Measurements from ENCODE around the gene UBAP1. TPM values are rescaled to one million over a fixed set of nuclear protein-coding genes. Genes with fewer than 3 reads are reported as not detected.
"Not testable (repeated sequence)": the region's sequence is repeated elsewhere in the genome, so short reads cannot be mapped to it uniquely, and the experiment has no call there.

The UBAP1 gene
- total RNA-seq, 4 donors from 2014 or later, result 39.2 to 71.3 (median 51.1) TPM

DNA sequence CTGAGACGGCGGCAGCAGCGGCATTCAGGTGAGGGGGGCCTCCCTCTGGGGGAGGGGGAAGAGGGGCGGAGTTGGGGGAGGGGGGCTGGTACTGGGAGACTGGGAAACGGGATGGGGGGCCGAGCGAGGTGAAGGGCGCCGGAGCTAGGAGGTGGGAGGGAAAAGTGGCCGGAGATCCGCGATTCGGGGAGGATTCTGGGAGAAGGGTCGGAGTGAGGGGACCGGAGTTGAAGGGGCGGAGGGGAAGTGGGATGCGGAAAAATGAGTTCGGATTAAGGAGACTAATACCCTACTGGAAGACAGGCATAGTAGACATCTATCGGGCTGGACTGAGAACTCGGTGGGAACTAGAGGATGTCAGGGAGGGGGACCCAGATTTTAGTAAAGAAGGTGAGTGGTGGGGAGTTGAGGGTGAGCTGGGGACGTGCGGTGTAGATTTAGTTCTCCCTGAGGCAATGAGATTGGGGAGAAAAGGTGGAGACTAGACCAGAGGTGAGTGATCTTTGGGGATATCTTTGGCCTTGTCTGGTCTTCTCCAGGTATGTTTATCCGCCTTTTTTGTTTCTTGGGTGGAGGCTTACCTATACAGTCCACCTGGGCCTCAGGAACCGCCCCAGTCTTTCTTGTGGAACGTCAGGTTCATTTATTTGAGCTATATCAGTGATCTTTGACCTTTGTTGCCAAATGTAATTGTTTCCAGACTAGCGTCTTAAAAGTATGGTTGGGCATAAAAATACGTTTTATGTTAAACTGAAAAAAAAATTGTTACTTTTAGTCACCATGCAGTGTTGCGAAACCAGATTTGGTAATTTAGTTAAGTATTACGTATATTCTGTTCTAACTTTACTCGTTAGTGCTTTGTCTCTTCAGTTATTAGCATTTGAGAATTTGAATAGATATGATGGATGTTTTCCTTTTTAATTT is 632 bp downstream of the UBAP1 start:
- DNase-seq (ENCODE audit: low spot score) (no peak), ATAC-seq (ENCODE audit: low FRiP score) (peak; percentile 69)
- TF ChIP-seq, protein P1, sequence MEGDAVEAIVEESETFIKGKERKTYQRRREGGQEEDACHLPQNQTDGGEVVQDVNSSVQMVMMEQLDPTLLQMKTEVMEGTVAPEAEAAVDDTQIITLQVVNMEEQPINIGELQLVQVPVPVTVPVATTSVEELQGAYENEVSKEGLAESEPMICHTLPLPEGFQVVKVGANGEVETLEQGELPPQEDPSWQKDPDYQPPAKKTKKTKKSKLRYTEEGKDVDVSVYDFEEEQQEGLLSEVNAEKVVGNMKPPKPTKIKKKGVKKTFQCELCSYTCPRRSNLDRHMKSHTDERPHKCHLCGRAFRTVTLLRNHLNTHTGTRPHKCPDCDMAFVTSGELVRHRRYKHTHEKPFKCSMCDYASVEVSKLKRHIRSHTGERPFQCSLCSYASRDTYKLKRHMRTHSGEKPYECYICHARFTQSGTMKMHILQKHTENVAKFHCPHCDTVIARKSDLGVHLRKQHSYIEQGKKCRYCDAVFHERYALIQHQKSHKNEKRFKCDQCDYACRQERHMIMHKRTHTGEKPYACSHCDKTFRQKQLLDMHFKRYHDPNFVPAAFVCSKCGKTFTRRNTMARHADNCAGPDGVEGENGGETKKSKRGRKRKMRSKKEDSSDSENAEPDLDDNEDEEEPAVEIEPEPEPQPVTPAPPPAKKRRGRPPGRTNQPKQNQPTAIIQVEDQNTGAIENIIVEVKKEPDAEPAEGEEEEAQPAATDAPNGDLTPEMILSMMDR (IDR thresholded peaks at IDR 0.05), result no peak

DNA sequence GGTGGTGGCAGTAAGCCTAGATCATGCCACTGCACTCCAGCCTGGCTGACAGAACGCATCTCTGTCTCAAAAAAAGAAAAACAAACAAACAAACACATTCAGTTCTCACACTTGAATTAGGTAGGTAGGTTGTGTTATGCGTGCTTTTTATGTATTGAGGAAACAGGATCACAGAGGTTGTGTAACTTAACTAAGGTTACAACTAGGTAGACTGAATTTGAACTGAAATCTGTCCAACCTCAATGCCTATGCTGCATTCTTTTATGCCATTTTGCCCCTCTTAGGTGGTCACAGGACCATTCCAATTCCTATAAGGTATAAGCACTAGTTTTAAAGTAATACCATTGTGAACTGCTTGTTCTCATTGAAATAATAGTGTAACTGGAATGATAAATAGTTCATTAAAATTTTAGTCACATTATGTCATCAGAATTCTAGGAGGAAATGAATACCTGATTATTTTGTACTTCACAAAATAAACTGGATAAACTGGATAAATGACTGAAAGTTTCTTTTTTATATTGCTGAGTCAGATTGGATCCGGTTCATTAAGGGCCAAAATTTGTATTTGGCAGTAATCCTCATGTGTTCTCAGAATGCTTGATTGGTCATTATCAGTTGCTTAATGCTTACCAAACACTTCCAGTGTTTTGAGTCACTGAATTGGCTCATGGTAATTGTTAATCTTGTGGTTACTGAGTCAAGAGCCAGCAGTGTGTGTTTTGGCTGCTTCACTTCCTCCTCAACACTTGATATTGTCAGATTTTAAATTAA is 7.1 kb downstream of the UBAP1 start:
- ATAC-seq (ENCODE audit: low FRiP score) (peak; percentile 92), DNase-seq (ENCODE audit: low spot score) (no peak)
- TF ChIP-seq, protein P1 (IDR thresholded peaks at IDR 0.05), result no peak

DNA sequence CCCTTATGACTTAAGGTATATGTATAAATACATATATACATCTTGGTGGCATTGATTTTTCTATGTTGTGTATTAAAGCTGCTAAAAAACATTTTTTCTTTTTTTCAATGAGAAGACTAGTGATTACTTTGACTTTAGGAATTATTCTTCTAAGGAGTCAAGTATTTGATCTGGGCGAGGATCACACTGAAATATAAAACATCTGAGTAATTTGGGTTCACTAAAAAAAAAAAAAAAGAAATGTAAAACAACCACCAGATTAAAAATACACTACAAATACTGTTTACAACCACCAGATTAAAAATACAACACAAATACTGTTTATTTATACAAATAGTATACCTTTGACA is 9.0 kb downstream of the UBAP1 start:
- DNase-seq (ENCODE audit: low spot score), result no peak
- TF ChIP-seq, protein P1 (IDR thresholded peaks at IDR 0.05), result no peak
- no peak for ATAC-seq (ENCODE audit: low FRiP score)

DNA sequence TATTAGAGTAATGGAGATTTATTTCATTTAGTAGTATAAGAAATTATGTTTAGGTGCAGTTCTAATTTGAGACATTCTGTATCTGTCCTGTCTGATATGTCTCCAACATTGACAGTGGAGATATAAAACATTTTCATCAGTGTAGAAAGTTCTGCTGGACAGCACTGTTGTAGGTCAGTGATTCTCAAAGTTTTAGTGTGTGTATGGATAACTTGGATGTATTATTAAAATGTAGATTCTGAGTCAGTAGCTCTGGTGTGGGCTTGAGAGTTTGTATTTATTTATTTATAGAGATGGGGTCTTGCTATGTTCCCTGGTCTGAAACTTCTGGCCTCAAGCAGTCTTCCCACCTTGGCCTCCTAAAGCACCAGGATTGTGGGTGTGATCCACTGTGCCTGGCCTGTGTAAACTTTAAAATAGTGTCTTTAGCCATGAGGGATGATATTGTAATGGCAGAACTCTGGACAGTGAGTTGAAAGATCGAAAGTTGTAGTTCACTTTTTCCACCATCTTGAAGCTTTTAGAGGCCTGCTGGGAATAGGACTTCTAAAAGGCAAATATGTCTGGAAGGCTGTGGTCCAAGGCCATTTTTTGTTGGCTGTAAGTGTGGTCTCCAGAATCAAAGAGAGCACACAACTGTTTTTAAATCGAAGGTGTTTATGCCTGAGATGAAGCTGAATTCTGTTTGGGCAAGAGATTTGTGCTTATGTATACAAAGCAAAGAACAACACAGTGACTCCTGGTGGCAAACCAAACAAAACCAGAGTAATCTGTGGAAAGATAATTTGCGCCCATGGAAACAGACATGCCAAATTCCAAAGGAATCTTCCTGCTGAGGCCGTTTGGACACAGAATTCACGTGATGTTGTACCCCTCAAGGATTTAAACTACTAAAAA is 12.4 kb downstream of the UBAP1 start:
- no peak for DNase-seq (ENCODE audit: low spot score)
- TF ChIP-seq, protein P1 (IDR thresholded peaks at IDR 0.05), result no peak
- ATAC-seq (ENCODE audit: low FRiP score), result no peak

DNA sequence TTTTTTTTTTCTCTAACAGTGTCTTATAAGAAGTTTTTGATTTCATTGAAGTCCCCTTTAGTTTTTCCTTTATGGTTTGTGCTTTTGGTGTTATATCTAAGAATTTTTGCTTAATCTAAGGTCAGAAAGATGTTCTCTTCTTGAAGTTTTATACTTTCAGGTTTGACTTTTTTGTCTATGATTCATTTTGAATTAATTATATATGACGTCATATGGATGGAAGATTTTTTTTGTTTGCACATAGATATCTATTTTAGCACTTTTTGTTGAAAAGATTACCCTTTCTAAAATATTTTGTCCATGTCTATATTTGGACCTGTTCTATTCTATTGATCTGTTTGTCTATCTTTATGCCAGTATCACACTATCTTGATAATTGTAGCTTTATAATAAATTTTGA is 16.3 kb downstream of the UBAP1 start:
- TF ChIP-seq, protein P1 (IDR thresholded peaks at IDR 0.05), result no peak
- DNase-seq (ENCODE audit: low spot score), result no peak
- ATAC-seq (ENCODE audit: low FRiP score), result no peak

DNA sequence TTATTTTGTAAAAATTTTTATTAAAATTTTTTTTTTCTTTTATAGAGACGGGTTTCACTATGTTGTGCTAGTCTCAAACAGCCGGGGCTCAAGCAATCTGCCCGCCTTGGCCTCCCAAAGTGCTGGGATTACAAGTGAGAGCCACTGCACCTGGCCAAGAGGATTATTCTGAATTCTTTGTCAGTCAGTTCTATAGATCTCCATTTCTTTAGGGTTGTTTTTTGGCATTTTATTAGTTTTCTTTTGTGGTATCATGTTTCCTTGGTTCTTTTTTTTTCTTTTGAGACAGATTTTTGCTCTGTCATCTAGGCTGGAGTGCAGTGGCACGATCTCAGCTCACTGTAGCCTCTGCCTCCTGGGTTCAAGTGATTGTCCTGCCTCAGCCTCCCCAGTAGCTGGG is 18.4 kb downstream of the UBAP1 start:
- not testable (repeated sequence) for DNase-seq (ENCODE audit: low spot score); ATAC-seq (ENCODE audit: low FRiP score)

All from omental fat pad (tissue), 4 donors.